GM18867 (cell line): ENCODE measurements around the gene ZBTB42.
"Not testable (repeated sequence)": the region's sequence is repeated elsewhere in the genome, so short reads cannot be mapped to it uniquely, and the experiment has no call there.

ENCODE experiments used
- ATAC-seq: cut with Tn5 transposase; IDR thresholded peaks from one replicate; pipeline ENCODE4 v1.9.1; 2021; ENCODE audit warnings: mild to moderate bottlenecking, moderate library complexity; ENCODE audit not compliant: unreplicated experiment

ZBTB42 gene

GRCh38 chr14:104830781-104831180 is 29.9 kb downstream of the ZBTB42 start:
- no peak for ATAC-seq

GRCh38 chr14:104836171-104836935 is 35.5 kb downstream of the ZBTB42 start:
- not testable (repeated sequence) for ATAC-seq

- no peak for ATAC-seq
Observed at GRCh38 chr14:104841730-104842129, 40.8 kb downstream of the ZBTB42 start.

GRCh38 chr14:104843006-104843405 is 42.1 kb downstream of the ZBTB42 start:
- ATAC-seq: no peak

- no peak for ATAC-seq
Observed at GRCh38 chr14:104843442-104844305, 42.8 kb downstream of the ZBTB42 start.

GRCh38 chr14:104844306-104845032 is 43.6 kb downstream of the ZBTB42 start:
- ATAC-seq: no peak

- ATAC-seq: no peak
Observed at GRCh38 chr14:104845033-104845666, 44.2 kb downstream of the ZBTB42 start.

- ATAC-seq: no peak
Observed at GRCh38 chr14:104845834-104846441, 45.0 kb downstream of the ZBTB42 start.

GRCh38 chr14:104852280-104852663 is 51.4 kb downstream of the ZBTB42 start:
- no peak for ATAC-seq
